Ishikawa (cell line): ENCODE measurements around the gene SLC39A9.

Source experiments
- CEBPB ChIP-seq: IDR thresholded peaks from 2 replicates; pipeline ENCODE4 v1.6.1; 2012
- CREB1 ChIP-seq: IDR thresholded peaks from 2 replicates; pipeline ENCODE4 v1.6.1; 2012; ENCODE audit warnings: low read depth
- EGR1 ChIP-seq: IDR thresholded peaks from 2 replicates; pipeline ENCODE4 v1.6.1; 2012
- EP300 ChIP-seq: IDR thresholded peaks from 2 replicates; pipeline ENCODE4 v1.6.1; 2012; ENCODE audit warnings: borderline replicate concordance
- FOXM1 ChIP-seq: IDR thresholded peaks from 2 replicates; pipeline ENCODE4 v1.6.1; 2012; ENCODE audit warnings: low read depth, borderline replicate concordance
- NFIC ChIP-seq: IDR thresholded peaks from 2 replicates; pipeline ENCODE4 v1.6.1; 2012
- YY1 ChIP-seq: IDR thresholded peaks from 2 replicates; pipeline ENCODE4 v1.6.1; 2012; ENCODE audit warnings: low read depth

DNA sequence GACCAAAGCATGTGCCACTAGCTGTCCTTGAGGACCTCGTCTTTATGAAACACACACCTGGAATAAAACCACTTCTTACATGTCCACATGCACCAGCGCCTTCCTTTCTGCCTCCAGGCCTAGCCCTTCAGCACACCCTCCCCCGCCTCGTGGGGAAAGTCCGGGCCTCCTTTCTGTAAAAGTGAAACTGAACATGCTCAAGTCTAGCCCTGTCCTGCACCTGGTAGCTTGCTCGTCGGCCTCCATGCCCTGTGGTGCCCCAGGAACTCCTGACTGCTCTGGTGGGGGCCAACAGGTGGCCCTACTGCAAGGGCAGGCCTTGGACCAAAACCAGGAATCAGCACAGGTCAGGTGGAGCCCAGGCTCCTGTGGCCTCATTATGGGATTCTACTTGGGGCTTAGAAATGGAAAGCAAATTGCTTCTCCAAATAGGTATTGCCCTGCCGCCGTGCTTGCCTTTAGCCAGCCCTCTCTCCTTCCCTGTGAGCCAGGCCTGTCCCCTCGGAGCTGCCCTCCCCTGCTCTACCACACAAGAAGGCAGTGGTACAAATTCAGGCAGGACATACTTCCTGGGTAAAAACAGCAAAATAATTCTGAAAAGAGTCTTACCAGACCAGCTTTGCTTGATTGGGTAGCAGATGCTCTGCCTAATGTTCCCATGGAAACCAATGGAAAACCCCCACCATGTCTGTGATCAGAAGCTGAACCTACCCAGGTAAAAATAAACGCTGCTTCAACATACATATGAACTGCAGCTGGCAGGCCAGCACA lies 43.9 kb upstream of the SLC39A9 start:
- TF ChIP-seq CREB1 (no peak), FOXM1 (no peak), NFIC (no peak), EGR1 (no peak), EP300 (no peak), YY1 (no peak), CEBPB (no peak)
